ENCODE data around the gene NFU1.

GRCh38 chr2:69348781-69349180 is 88.5 kb downstream of the NFU1 start:
- TF ChIP-seq CTCF (conservative IDR thresholded peaks at IDR 0.05; ENCODE audit: low read length), result no peak
- TF ChIP-seq EZH2phosphoT487 (IDR thresholded peaks at IDR 0.05; ENCODE audit: borderline replicate concordance), result no peak
